Stimulated activated CD8-positive, alpha-beta memory T cell treated with anti-CD3 and anti-CD28 coated beads, Interleukin-7, amount 100 ng/mL, for 24 hours (primary cell): ENCODE data around the gene ATP2A3.
A peak's percentile ranks its signal among the peaks of the same experiment; 100 is the strongest.

Experiments
- DNase-seq: peaks from one replicate; pipeline ENCODE4 v3.0.0-alpha.2; 2020; ENCODE audit warnings: low read depth

The ATP2A3 gene

DNA sequence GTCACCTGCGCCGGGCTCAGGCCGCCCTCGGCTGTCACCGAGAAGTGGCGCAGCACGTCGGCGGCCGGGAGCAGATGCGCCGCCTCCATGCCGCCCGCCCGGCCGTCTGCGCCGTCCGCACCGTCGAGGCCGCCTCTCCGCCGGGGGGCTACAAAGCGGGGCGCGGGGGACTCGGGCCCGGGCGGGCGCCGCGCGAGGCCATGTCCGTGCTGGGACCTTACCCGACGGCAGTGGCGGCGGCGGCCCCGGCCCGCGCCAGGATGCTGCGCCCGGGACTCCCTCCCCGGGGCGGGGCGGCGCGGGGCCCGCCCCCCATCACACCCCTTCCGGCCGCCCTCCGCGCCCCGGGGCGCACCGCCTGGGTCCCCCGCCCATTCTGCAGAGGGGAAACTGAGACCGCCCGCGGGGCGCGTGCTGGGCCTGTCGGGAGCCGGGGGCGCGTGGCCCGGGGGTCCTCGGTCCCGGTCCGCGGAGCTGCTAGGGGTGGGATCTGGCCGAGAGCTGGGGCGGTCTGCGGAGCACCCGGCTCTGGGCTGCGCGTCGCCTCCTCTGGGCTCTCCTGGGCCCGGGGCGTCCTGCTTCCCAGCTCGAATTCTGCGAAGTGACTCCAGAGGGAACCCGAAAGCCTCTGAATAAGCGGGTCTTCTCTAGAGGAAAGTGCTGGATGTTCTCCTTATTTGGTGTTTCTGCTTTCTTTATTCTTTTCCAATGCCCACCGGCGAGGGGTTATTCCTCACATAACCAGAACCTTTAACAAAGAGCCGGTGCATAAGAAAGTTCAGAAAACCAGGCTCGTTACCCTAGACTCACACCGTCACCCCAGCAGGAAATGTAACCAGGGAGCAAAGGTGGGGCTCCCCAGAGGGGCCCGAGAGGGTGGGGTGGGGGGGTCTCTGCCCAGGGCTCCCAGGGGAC is at the start of gene ATP2A3:
Gene ATP2A3 (minus strand): TSS at position 235 of the 915 bp plus-strand sequence. CDS start 146 bp downstream, at position 89.
- peak; percentile 37 for DNase-seq

DNA sequence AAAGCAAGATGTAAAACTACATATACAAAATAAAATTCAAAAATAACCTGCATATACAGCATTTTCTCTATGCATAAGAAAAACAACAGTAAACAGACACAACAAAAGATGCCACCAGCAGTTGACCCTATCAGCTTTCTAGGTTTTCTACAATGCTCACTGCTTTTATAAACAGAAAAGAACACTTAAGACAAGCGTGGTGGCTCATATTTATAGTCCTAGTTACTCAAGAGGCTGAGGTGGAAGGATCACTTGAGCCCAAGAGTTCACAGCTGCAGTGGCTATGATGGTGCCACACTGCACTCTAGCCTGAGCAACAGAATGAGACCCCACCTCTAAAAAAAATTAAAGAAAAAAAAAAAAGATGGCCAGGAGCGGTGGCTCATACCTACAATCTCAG is 46.5 kb upstream of the ATP2A3 start:
- DNase-seq = no peak

DNA sequence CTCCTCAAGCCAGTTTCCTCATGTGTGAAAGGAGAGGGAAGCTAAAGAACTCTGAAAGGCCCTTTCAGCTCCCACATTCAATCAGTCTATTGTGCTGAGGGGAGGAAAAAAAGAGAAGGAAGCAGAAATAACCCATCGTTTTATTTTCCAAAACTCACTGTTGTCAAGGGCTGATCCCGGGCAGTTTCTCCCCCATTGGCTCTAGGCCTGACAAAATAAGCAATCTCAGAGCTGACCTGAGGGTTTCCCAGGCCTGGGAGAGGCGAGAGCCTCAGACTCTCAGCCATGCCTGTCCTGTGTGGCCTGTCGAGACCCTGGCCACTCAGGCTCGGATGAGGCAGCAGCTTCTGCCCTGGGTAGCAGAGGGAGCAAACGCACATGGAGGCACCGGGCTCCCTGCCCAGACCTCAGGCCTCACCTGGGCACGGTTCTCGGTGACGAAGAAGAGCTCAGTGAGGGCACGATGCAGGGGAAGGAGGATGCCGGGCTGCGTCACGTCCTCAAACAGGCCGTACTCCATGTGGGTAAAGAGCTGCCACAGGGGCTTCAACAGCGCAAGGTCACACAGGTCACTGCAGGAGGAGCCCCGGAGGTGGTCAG is 45.0 kb upstream of the ATP2A3 start:
- no peak for DNase-seq

DNA sequence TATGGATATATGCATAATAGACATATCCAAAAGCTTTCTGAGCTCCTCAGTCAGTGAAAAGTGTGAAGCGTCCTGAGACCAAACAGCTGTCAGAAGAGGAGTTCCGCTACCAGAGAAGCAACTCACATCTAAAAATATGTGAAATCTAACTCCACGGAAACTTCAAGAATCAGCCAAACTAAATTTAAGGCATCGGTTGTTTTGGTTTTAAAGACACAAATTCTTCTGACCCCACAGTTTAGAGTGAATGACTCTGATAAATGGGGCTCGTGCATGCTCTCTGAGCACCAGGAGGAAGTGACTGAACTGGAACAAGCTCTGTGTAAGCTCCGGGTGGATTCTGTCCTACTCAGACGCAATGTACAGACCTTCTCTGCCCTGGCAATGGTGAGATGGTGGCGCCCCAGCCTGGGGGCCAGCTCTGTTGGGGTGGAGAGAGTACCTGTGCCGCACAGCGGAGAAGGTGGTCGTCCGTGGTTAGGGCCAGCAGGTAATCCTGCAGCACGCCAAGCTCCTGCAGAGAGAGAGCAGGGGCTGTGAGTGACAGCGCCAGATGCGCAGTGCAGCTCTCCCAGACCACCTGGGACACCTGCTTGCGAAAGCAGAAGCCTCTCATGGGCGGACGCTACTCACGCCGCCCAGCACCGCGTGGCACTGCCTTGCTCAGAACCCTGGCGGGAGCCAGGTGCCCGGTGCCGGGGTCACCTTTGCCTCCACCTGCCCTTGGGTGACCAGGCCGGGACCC is 44.4 kb upstream of the ATP2A3 start:
- DNase-seq = no peak

DNA sequence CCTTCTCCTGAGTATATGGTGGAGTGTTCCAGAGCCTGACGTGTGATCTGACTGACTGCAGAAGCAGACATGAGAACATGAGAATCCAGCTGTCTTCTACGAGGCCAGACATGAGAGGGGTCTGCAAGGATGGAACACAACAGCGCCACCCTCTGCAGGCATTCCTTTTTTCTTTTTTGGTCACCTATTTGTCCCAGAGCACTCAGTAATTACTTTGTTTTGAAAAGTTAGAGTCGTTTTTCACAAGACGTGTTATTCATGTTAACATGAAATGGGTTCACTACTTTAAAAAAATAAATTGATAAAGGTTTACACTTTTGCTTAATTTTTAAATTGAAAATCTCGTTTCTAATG is 43.8 kb upstream of the ATP2A3 start:
- DNase-seq = no peak

DNA sequence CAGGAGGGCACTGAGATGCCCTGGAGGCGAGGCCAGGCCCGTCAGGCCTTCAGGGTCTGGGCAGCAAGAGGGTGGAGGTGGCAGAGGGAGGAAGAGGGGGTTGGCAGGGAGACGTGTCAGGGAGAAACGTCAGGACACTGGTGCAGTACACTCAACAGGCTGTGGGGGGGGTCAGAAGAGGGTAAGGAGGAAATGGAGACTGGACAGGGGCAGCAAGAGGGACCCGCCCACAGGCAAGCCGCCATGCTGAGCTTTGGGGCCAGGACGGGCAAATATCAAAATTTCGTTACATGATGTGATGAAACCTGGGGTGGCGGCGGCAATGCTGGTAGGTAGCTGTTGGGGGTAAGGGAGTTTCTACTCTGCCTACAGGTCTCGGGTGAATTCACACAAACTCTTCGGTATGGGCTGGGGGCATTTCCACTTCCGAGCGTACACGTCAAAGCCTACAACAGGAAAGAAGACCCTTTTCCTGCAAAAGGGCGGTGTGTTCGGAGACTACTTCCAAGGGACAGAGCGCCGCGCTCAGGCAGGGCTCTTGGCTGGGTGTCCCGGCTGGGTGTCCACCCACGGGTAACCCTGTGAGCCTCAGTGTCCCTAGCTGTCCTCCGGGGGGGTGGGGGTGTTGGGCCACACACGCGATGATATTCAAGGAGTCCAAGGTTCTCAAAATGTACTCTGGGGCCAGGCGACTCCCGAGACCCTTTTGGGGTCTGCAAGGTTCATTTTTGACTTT is 43.3 kb upstream of the ATP2A3 start:
- no peak for DNase-seq

DNA sequence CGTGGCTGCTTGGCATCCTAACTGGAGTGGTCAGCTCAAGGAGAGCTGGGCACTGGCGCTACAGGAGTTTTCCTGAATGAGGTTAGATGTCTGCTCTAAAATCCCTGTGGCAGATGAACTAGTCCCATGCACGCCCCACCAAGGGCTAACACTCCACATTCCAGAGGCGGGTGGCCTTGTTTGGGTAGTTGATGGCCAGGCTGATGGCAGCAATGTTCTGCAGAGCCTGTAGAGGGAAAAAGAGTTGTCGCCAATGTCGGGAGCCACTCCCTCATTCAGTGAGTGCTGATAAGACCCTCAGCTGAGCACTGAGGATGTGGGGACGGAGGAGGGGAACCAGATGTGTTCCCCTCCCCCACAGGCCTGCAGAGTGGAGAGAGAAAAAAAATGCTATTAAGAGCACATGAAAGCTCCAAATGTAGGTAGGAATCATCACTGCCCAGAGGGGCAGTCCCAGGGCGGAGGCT is 42.5 kb upstream of the ATP2A3 start:
- no peak for DNase-seq

DNA sequence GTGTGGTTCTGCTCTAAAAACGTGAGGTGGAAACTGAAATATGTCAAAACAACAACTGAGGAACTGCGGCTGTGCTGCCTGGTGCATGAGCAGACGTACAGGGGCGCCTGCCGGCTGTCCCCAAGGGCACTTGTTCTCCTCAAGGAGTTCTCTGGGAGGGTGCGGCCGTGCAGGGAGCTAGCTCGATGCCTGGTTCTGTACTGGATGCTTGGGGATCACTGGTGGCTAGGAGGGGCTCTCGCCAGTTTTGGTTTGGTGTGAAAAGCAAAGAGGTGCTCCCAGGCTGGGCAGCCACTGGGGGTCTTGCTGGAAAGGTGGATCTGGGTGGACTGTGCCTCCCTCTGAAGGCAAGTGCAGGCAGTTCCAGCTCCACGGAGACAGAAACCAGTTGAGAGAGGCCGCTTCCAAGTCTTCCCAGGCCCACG is 41.9 kb upstream of the ATP2A3 start:
- no peak for DNase-seq

DNA sequence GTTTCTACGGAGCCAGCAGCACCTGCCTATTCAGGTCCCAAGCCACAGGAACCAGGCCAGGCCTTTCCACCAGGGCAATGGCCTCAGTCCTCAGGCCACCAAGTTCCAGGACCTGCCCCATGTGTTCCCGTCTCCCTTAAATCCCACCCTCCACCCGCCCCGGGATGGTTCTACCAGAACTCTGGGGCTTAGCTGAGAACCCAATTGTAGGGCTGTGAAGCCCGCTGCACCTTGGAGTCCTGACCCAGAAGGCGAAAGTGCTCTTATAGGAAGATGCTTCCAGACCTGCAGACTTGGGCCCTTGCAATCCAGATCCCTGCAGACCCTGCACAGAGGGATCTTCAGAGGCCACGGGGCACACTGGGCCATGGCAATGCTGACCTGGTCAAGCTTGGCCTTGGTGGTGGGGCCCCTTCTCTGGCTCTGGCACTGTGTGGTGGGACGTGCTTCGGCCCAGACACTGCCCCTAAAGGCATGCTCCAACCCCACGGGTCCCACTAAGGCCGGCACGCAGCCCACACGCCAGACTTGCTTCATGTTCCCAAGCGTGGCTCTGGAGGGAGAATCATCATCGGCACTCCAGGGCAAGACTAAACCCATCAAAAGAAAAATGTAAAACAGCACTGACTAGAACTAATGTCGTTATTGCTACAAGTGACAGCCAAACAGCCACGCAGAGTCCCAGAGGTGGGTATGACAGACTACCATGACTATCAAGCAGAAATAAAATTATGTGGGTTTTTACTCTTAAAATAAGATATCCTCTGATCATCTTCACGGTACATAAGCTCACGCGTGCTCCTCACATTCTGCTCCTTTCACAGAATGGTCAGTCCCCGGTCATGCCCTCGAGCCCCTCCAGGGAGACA is 41.3 kb upstream of the ATP2A3 start:
- no peak for DNase-seq

DNA sequence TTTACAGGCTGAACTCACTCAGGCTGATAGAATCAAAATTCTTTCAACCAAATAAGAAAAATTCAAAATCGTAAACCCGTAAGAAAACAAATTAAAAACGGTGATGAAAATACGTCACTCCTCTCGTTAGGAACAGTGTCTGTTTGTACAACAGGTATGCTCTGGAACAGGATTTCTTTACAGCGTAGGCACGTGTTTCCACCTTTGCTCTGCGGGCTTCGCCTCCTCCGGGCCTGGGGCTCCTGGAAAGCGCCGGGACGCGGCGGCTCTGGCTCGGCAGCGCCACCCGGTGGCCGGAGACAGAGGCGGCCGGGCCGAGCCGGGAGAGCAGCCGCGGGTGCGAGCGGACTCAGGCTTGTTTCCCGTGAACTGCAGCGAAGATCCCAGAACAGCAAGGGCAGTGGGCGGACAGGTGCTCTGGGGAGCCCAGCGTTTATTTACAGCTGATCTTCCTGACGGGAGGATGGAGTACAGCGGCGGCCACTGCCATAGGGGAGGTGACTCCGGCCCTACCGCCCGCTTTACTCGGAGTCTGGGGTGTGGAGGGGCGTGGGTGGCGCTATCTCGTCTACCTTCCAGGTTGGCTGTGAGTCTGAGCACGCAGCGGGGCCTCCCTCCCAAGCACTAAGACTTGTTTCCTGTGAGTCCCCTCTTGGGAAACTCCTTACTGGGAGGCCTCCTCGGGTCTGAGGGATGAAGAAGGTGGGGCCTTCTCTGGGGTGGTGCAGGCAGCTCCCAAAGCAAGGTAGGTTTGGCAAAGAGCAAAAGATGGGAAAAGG is 40.5 kb upstream of the ATP2A3 start:
- DNase-seq = peak; percentile 18

DNA sequence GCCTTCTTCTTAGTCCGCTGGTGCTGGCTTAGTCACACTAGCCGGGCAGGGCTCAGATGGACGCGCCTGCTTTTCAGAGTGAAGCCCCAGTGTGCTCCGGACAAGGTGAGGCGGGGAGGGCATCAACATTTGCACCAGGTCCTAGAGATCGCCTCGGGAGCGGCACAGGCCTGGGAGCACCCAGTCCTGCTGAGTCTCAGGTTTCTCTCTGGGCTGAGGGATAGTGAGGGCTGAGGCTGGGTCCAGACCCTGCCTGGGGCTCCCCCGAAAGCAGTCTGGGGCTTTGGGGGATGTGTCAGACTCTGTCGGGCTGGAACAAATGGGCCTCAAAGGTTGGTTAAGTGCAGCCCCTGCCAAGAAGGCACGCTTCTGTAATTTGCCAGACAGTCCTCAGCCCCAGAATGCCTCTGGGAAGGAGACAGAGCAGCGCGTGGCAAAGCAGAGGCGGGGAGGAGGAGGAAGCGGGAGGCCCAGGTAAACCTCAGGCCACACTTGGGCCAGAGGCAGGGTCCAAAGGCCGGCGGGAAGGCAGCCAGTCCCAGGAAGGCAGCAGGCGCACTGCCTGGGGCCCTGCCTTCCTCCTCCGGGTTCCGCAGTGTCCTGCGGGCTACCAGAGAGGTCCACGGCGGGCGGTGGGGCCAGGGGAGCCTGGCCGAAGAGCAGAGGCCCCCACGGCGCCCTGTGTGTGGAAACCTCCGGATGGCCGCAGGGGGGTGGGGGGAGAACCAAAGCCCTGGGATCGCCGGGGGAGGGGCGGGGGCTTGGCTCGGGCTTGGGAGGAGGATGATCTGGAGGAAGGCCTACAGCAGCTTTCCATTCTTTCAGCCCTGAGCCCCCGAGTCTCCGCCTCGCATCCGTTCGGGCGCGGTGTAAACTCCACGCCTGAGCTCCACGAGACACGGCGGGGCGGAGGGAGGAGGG is 39.5 kb upstream of the ATP2A3 start:
- no peak for DNase-seq

DNA sequence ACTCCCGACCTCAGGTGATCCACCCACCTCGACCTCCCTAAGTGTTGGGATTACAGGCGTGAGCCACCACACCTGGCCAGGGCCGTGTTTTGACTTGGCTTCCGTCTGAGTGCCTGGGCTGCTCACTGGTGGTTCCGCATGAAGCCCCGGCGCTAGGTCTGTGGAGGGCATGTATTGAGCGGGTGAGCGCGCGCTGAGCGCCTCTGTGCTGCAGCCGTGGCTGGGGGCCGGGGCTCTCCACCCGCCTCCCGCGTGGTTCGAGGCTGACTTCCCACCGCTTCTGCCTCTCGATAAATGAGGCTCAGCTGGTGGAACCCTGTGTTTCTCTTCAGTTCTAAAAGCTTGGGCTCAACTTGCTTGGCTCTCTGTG is 38.9 kb upstream of the ATP2A3 start:
- DNase-seq = no peak

DNA sequence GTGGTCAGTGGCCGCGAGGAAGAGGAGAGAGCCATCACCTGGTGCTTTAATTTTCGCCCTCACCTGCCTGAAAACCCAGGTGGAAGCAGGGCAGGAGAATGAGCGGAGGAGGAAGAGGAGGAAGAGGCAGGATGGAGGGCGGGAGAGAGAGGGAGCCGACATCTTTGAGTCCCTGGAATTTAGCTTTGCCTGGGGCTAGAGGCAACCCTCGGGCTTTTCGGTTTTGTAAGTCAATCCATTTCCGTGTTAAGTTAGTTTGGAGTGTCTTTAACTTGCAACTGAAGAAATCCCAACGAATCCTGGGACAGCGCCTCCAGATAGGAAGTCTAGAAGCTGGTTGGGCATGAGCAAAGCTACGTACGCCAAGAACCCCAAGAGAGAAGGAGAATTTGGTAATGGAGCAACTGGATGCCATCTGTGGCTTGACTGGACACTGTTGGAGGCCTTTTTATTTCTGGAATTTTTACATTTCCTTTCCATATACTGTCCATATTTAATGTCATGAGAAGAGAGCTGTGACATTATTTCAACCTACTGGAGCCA is 36.9 kb upstream of the ATP2A3 start:
- DNase-seq = no peak

DNA sequence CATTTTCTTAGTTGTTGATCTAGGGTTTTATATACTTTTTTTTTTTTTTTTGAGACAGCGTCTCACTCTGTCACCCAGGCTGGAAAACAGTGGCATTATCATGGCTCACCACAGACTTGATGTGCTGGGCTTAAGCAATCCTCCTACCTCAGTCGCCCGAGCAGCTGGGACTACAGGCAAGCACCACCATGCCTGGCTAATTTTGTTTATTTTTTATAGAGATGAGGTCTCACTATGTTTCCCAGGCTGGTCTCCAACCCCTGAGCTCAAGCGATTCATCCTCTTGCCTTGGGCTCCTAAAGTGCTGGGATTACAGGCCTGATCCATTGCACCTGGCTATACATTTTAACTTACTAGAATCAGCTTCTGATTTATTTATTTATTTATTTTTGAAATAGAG is 34.2 kb upstream of the ATP2A3 start:
- no peak for DNase-seq

DNA sequence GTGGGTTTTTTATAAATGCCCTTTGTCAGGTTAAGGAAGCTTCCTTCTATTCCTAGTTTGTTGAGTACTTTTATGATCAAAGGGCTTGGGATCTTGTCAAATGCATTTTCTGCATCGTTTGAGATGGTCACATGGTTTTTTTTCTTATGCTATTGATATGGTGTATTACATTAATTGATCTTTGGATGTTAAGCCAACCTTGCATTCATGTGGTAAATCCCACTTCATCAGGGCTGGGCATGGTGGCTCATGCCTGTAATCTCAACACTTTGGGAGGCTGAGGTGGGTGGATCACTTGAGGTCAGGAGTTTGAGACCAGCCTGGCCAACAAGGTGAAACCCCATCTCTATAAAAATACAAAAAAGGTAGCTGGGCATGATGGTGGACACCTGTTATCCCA is 30.8 kb upstream of the ATP2A3 start:
- no peak for DNase-seq

DNA sequence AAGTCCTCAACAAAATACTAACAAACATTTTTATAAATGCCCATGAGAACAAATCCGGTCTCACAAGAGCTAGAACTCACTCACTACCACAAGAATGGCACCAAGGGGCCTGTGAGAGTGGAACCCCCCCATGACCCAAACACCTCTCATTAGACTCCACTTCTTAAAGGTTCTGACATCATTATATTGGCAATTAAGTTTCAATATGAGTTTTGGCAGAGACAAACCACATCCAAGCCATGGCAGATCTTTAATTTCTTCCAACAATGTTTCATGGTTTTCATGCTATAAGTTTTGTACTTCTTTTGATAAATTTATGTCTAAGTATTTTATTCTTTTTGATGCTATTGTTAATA is 30.0 kb upstream of the ATP2A3 start:
- DNase-seq = no peak

DNA sequence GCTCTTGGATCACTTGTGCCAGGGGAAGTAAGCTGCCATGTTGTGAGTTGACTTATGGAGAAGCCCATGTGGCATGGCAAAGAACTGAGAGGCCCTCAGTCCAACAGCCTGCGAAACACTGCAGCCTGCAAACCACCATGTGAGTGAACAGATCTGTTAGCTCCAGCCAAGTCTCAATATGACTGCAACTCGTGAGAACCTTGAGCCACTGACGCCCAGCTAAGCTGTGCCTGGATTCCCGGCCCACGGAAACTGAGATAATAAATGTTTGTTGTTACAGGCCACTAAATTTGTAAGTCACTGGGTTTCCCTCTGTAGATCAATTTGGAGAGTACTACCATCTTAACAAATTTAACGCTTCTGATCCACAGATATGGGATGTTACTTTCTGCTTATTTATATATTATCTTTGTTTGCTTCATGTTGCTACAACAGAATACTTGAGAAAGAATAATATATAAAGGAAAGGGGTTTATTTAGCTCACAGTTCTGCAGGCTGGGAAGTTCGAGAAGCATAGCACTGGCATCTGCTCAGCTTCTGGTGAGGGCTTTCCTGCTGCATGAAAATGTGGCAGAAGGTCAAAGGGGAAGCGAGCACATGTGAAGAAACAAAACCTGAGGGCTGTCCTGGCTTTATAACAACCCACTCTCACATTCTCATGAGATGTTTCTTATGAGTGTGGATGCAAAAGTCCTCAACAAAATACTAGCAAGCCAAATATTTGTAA is 29.4 kb upstream of the ATP2A3 start:
- no peak for DNase-seq

DNA sequence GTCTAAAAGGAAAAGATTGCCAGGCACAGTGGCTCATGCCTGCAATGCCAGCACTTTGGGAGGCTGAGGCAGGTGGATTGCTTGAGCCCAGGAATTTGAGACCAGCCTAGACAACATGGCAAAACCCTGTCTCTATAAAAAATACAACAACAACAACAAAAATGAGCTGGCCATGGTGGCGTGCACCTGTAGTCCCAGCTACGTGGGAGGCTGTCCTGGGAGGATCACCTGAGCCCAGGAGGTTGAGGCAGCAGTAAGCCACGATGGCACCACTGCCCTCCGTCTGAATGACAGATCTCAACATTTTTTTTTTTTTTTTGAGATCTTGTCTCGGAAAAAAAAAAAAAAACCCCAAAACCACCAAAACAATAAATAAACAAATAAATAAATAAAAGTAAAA is 28.1 kb upstream of the ATP2A3 start:
- DNase-seq = no peak
